GM18505 (cell line): ENCODE data around the gene CCDC86.

Experiments used
- ATAC-seq: cut with Tn5 transposase; IDR thresholded peaks from one replicate; pipeline ENCODE4 v1.9.1; 2021; ENCODE audit not compliant: unreplicated experiment
- POLR2A ChIP-seq: IDR thresholded peaks from 4 replicates; pipeline ENCODE4 v1.6.1; 2011; ENCODE audit warnings: borderline replicate concordance; ENCODE audit not compliant: insufficient read depth, insufficient read length; ENCODE audit errors: extremely low read depth

CCDC86 gene

GRCh38 chr11:60852117-60852981 lies 10.4 kb downstream of the CCDC86 start:
- TF ChIP-seq POLR2A: no peak
- ATAC-seq: no peak

DNA sequence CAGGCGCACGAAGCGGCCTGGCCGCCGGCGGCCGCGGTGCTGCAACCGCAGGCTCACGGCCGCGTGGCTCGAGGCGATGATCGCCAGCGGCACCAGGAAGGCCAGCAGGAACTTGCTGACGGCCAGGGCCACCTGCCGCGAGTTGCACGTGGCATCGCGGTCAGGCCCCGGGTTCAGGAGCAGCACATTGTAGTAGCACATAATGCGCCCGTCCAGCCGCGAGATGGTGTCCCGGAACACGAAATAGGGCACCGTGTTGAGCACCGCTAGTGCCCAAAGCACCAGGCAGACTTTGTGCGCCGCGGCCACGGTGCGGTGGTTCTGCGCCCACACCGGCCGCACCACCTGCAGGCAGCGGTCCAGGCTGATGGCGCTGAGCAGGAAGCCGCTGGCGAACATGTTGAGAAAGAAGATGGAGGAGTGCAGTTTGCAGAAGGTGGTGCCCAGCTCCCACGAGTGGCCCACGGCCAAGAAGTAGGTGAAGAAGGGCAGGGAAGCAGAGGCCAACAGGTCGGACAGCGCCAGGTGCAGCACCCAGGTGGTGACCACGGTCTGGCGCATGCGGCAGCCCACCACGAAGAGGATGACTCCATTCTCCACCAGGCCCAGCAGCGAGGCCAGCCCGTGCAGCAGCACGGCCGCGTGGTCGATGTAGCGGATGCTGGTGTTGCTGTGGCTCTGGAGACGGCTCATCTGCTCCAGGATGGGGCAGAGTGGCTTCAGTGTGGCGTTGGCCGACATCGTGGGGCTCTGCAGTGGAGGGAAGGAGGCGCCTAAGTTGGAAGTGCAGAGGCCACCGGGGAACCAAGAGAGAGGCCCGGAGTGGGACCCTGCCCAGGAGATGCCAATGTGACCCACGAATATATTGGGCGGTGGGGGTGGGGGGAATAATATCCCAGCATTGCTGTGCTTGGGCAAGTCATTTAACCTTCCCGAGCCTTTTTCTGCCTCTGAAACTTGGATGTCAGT lies 11.4 kb downstream of the CCDC86 start:
- no peak for ATAC-seq
- TF ChIP-seq POLR2A: no peak

- no peak for TF ChIP-seq POLR2A
- no peak for ATAC-seq
Measured at GRCh38 chr11:60854140-60854846, 12.4 kb downstream of the CCDC86 start.

DNA sequence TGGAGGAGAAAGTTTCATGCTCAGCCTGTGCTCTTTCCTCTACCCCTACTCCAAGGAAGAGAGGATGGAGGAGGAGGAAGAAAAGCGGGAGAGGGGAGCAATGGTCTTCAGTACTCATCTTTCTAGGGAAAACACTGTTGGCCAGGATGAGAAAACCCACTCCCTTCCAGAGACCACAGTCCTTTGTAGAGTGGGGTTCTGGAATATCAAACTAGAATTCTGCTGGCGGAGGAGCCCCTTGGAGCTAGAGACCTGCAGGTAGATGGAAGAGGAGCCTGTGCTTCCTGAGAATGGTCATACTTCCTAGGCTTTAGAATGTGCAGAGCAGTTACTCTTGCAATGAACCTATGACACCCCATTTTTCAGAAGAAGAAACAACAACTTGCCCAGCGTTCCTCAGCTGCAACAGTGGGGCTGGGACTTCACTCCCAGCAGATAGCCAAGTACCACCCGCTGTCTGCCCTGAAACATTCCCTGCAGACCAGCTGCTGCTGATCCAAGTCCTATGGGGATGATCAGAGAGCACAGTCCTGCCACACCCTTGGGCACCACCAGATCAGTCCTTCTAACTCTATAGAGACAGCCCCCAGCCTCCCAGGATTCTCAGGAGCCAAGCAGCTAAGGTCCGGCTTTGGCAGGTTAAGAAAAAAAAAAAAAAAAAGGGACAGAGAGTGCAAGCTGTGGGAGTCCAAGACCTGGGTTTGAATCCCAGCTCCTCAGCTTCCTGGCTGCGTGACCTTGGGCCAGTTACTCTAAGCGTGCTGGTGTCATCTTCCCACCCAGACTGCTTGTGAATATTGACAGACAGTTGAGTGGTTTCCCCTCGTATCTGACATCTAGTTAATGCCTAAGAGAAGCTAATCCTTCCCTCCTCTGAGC lies 13.2 kb downstream of the CCDC86 start:
- ATAC-seq: no peak
- TF ChIP-seq POLR2A: no peak

- ATAC-seq: no peak
- TF ChIP-seq POLR2A: no peak
Measured at GRCh38 chr11:60855726-60856633, 14.1 kb downstream of the CCDC86 start, which contains the start of gene PTGDR2. Gene PTGDR2 (minus strand): TSS chr11:60855950. CDS start chr11:60853722, 2,228 bp downstream.

- ATAC-seq: no peak
- TF ChIP-seq POLR2A: no peak
Measured at GRCh38 chr11:60857378-60858232, 15.7 kb downstream of the CCDC86 start.

- no peak for TF ChIP-seq POLR2A
- no peak for ATAC-seq
Measured at GRCh38 chr11:60858236-60858635, 16.3 kb downstream of the CCDC86 start.

- TF ChIP-seq POLR2A: no peak
- no peak for ATAC-seq
Measured at GRCh38 chr11:60858731-60859464, 17.0 kb downstream of the CCDC86 start.

- no peak for ATAC-seq
Measured at GRCh38 chr11:60859616-60860250, 17.8 kb downstream of the CCDC86 start.

More at GRCh38 chr11:60859616-60860250, 17.8 kb downstream of the CCDC86 start:
- TF ChIP-seq POLR2A: no peak
